Ovary (tissue), 9 donors: ENCODE data around the gene LRP1. TPM values are rescaled to one million over a fixed set of nuclear protein-coding genes. Genes with fewer than 3 reads are reported as not detected.

Experiments
- DNase-seq, 5 donors: peaks; one replicate each; pipeline ENCODE4 v3.0.0-alpha.2; 2019 to 2020
- H3K27ac ChIP-seq, 2 donors: fragments of 200-600 bp; one replicate each; pipeline versions ENCODE4 v1.5.1 to v1.8.0; 2019 to 2022
- H3K27me3 ChIP-seq: fragments of 200-600 bp; one replicate; pipeline ENCODE4 v1.8.0; 2022
- H3K36me3 ChIP-seq: fragments of 200-600 bp; sonication (generic); one replicate; pipeline ENCODE4 v1.5.1; 2019
- H3K4me1 ChIP-seq: one replicate; pipeline ENCODE4 v1.8.1; 2013; ENCODE audit warnings: mild to moderate bottlenecking, moderate library complexity; ENCODE audit not compliant: insufficient read depth
- H3K4me3 ChIP-seq: fragments of 200-600 bp; sonication (generic); one replicate; pipeline ENCODE4 v1.5.1; 2017
- H3K9me3 ChIP-seq, 2 donors: fragments of 200-600 bp in 1 of 2; sonication (generic) in 1 of 2; one replicate each; pipeline versions ENCODE4 v1.5.1 to v1.8.1; 2013 to 2019; ENCODE audit warnings: mild to moderate bottlenecking in 1 of 2, moderate library complexity in 1 of 2
- CTCF ChIP-seq, 3 donors: fragments of 450-650 bp in 2 of 3; fragments of 200-600 bp in 1 of 3; IDR thresholded peaks; one replicate each; pipeline versions ENCODE4 v1.5.1 to v1.8.0; 2016 to 2022; ENCODE audit warnings: antibody characterized with exemption in 3 of 3, mild to moderate bottlenecking in 1 of 3
- EP300 ChIP-seq: sonication (generic); formaldehyde crosslinking; IDR thresholded peaks from one replicate; pipeline ENCODE4 v1.6.1; 2017; ENCODE audit warnings: antibody characterized with exemption
- POLR2A ChIP-seq: fragments of 450-650 bp; IDR thresholded peaks from one replicate; pipeline ENCODE4 v1.6.1; 2017; ENCODE audit warnings: antibody characterized with exemption, mild to moderate bottlenecking, moderate library complexity
- WGBS, 3 donors: extraction: QIAGEN DNeasy Blood & Tissue Kit in 1 of 3; methylation state at CpG; one replicate each; pipeline versions ENCODE4 v1.1.5 to v1.1.7; 2013 to 2017; 5-methylcytosine and 5-hydroxymethylcytosine counted together
- intact Hi-C, 4 donors: fragments of 100-400 bp; cut with DNase I; formaldehyde crosslinking; loops; one replicate each; pipeline versions ENCODE4 v1.11.0 to v1.15.1; 2022 to 2023
- polyA plus RNA-seq, 2 donors: library from polyadenylated mRNA; stranded (reverse); fragments of 200-250 nt in 1 of 2; fragments of 350-450 nt in 1 of 2; fragmentation: Illumina TruSeq in 1 of 2; extraction: RNeasy Lipid Tissue Mini Kit (QIAGEN cat#74804) in 1 of 2; gene quantifications; one replicate each; pipeline ENCODE4 v1.2.3, GENCODE V29; 2013 to 2014
- total RNA-seq, 7 donors: library from RNA; depleted of rRNA in 2 of 7; stranded (reverse); fragments of >200 nt in 2 of 7; fragmentation: NEBNext Ultra II Directional in 3 of 7; extraction: Animal tissue kit (Norgen Biotek cat#: 25700) in 3 of 7; gene quantifications; one replicate each; pipeline versions ENCODE4 v1.1.0 to v1.2.4, GENCODE V29; 2016 to 2023
- donor health status: DM: no; HTN: no; CAD: no; lungs with moderate emphysema.
- donor health status: DM: no; HTN: no; CAD: no.
- donor health status: Bipolar disorder and iron deficiency.
- donor health status: DM: yes; HTN: yes; CAD: no.
- donor health status: DM: no; HTN: no; CAD: no.
- donor health status: DM: yes; HTN: yes; CAD: no.

Gene LRP1
- total and polyA plus RNA-seq, 9 donors: 76.4 to 640 (median 323) TPM

- H3K9me3 ChIP-seq: no peaks in the 10 kb centered on the region
- no peaks in the 10 kb centered on the region for H3K36me3 ChIP-seq
- H3K4me1 ChIP-seq: no peaks in the 10 kb centered on the region
- no peak for DNase-seq
- H3K27ac ChIP-seq: no peak overlapping the region
- WGBS, 3 donors: 80 to 85% (median 84%) methylated on average over 7 of the region's 7 CpGs
- TF ChIP-seq POLR2A (no peak), EP300 (no peak)
- H3K27me3 ChIP-seq: no peaks in the 10 kb centered on the region
- intact Hi-C loops: no loop called here
- H3K4me3 ChIP-seq: no peak overlapping the region
These were observed 77.6 kb downstream of the LRP1 start for GRCh38 chr12:57205931-57206330.

GRCh38 chr12:57207731-57208630, 79.7 kb downstream of the LRP1 start:
- Histone ChIP-seq H3K36me3 (no peaks in the 10 kb centered on the region), H3K27me3 (no peaks in the 10 kb centered on the region), H3K4me3 (no peak overlapping the region), H3K4me1 (no peaks in the 10 kb centered on the region), H3K27ac (no peak overlapping the region), H3K9me3 (no peaks in the 10 kb centered on the region)
- 81 to 89% (median 84%) methylated on average over 28 to 29 of the region's 29 CpGs for WGBS, 3 donors
- no peak for DNase-seq
- intact Hi-C loops: no loop called here
- TF ChIP-seq POLR2A (no peak), EP300 (no peak), CTCF (IDR thresholded peaks at IDR 0.05) (no peak)

GRCh38 chr12:57208631-57209282, 80.5 kb downstream of the LRP1 start:
- TF ChIP-seq EP300: no peak
- no peak for TF ChIP-seq POLR2A
- TF ChIP-seq CTCF (IDR thresholded peaks at IDR 0.05): no peak
- WGBS, 3 donors: 69 to 78% (median 73%) methylated on average over 21 to 22 of the region's 22 CpGs
- H3K9me3 ChIP-seq: no peaks in the 10 kb centered on the region
- no peak overlapping the region for H3K27ac ChIP-seq
- H3K36me3 ChIP-seq: no peaks in the 10 kb centered on the region
- no peak overlapping the region for H3K4me3 ChIP-seq
- no peaks in the 10 kb centered on the region for H3K27me3 ChIP-seq
- H3K4me1 ChIP-seq: no peaks in the 10 kb centered on the region
- no peak for DNase-seq
- intact Hi-C loops: no loop called here

- no peak for TF ChIP-seq POLR2A
- no peak for TF ChIP-seq CTCF (IDR thresholded peaks at IDR 0.05)
- TF ChIP-seq EP300: no peak
- Histone ChIP-seq H3K27ac (no peak overlapping the region), H3K9me3 (no peaks in the 10 kb centered on the region)
These were observed 81.6 kb downstream of the LRP1 start for GRCh38 chr12:57209916-57210315.

GRCh38 chr12:57210461-57210860, 82.2 kb downstream of the LRP1 start:
- Histone ChIP-seq H3K4me1 (no peaks in the 10 kb centered on the region), H3K36me3 (no peaks in the 10 kb centered on the region), H3K9me3 (no peaks in the 10 kb centered on the region), H3K27ac (no peak overlapping the region), H3K4me3 (no peak overlapping the region), H3K27me3 (no peaks in the 10 kb centered on the region)
- DNase-seq: no peak
- intact Hi-C loops: no loop called here
- WGBS, 3 donors: 88 to 98% (median 90%) methylated on average over 11 to 15 of the region's 15 CpGs
- TF ChIP-seq CTCF (IDR thresholded peaks at IDR 0.05): no peak
- TF ChIP-seq EP300: no peak
- TF ChIP-seq POLR2A: no peak

More at GRCh38 chr12:57209916-57210315, 81.6 kb downstream of the LRP1 start:
- intact Hi-C loops: no loop called here
- Histone ChIP-seq H3K27me3 (no peaks in the 10 kb centered on the region), H3K36me3 (no peaks in the 10 kb centered on the region), H3K4me1 (no peaks in the 10 kb centered on the region), H3K4me3 (no peak overlapping the region)
- 79 to 84% (median 84%) methylated on average over 8 of the region's 8 CpGs for WGBS, 3 donors
- no peak for DNase-seq
